ENCODE data around the gene SLC47A1. TPM values are rescaled to one million over a fixed set of nuclear protein-coding genes. Genes with fewer than 3 reads are reported as not detected.

Gene SLC47A1
- total and polyA plus RNA-seq, 2 donors (not counting 1 experiment from before 2014, with no cell fraction given): not detected

- no peak overlapping the region for H3K27ac ChIP-seq (ENCODE audit: low read length in 2 of 2)
- H3K9me3 ChIP-seq (ENCODE audit: control extremely low read depth in 1 of 3, control insufficient read depth in 2 of 3, insufficient read depth in 1 of 3, low read length in 2 of 3): no peaks in the 10 kb centered on the region
- no peak overlapping the region for H3K9ac ChIP-seq (ENCODE audit: low read length)
- POLR2A ChIA-PET: no interaction called here
- 90% methylated on average over 4 of the region's 7 CpGs for WGBS (ENCODE audit: insufficient coverage)
- intact Hi-C loops (cut with micrococcal nuclease): no loop called here
- DNase-seq (no peak), ATAC-seq (ENCODE audit: low read depth) (no peak)
- no peak overlapping the region for H2AFZ ChIP-seq (ENCODE audit: insufficient read depth, low read depth, low read length, poor library complexity, severe bottlenecking)
- no peaks in the 10 kb centered on the region for H4K20me1 ChIP-seq (ENCODE audit: control insufficient read depth, insufficient read depth, low read length, poor library complexity, severe bottlenecking)
- Mint-ChIP-seq H3K9me3 (ENCODE audit: insufficient read depth) (no peaks in the 10 kb centered on the region), H3K4me1 (peaks cover 8% of the 10 kb centered on the region), H3K4me3 (no peak overlapping the region), H3K27ac (no peak overlapping the region), H3K27me3 (peaks cover 20% of the 10 kb centered on the region)
- TF ChIP-seq CTCF (IDR thresholded peaks at IDR 0.05): no peak
- TF ChIP-seq EZH2 (IDR thresholded peaks at IDR 0.05; ENCODE audit: borderline replicate concordance, insufficient read depth, low read depth, low read length, poor library complexity, severe bottlenecking): no peak
- peaks cover 0 to 7% of the 10 kb centered on the region in 2 donors for H3K4me1 ChIP-seq (ENCODE audit: control insufficient read depth in 2 of 2, insufficient read depth in 2 of 2, low read length in 2 of 2)
- H3K36me3 ChIP-seq (replicated peaks in 1 of 2; ENCODE audit: control extremely low read depth in 1 of 2, control insufficient read depth in 1 of 2, extremely low read depth in 1 of 2, insufficient read depth in 2 of 2, low read length in 1 of 2): no peaks in the 10 kb centered on the region
- CTCF ChIA-PET: no interaction called here
- no peak overlapping the region for H3K4me3 ChIP-seq (ENCODE audit: control extremely low read depth in 1 of 5, extremely low read depth in 1 of 5, insufficient read depth in 1 of 5, low read depth in 2 of 5, low read length in 4 of 5)
- H3K79me2 ChIP-seq (ENCODE audit: control insufficient read depth, insufficient read depth, low read length): no peaks in the 10 kb centered on the region
- no peak overlapping the region for H3K4me2 ChIP-seq (replicated peaks; ENCODE audit: low read depth, low read length, poor library complexity, severe bottlenecking)
- peaks cover 0 to 5% (median 0%) of the 10 kb centered on the region in 4 experiments for H3K27me3 ChIP-seq (replicated peaks in 1 of 4; ENCODE audit: control extremely low read depth in 1 of 4, control insufficient read depth in 3 of 4, insufficient read depth in 4 of 4, low read length in 3 of 4)
Measured at GRCh38 chr17:19549746-19550623, 16.3 kb downstream of the SLC47A1 start.

- no peaks in the 10 kb centered on the region for H3K36me3 ChIP-seq (replicated peaks in 1 of 2; ENCODE audit: control extremely low read depth in 1 of 2, control insufficient read depth in 1 of 2, extremely low read depth in 1 of 2, insufficient read depth in 2 of 2, low read length in 1 of 2)
- intact Hi-C loops (cut with micrococcal nuclease): no loop called here
- no peak overlapping the region for H3K9ac ChIP-seq (ENCODE audit: low read length)
- H3K4me1 Mint-ChIP-seq: peaks cover 8% of the 10 kb centered on the region
- no peak overlapping the region for H3K4me3 ChIP-seq (ENCODE audit: control extremely low read depth in 1 of 5, extremely low read depth in 1 of 5, insufficient read depth in 1 of 5, low read depth in 2 of 5, low read length in 4 of 5)
- no peaks in the 10 kb centered on the region for H4K20me1 ChIP-seq (ENCODE audit: control insufficient read depth, insufficient read depth, low read length, poor library complexity, severe bottlenecking)
- H2AFZ ChIP-seq (ENCODE audit: insufficient read depth, low read depth, low read length, poor library complexity, severe bottlenecking): no peak overlapping the region
- H3K27ac ChIP-seq (ENCODE audit: low read length in 2 of 2): no peak overlapping the region
- POLR2A ChIA-PET: no interaction called here
- WGBS (ENCODE audit: insufficient coverage): 94% methylated on average over 3 of the region's 5 CpGs
- H3K4me1 ChIP-seq (ENCODE audit: control insufficient read depth in 2 of 2, insufficient read depth in 2 of 2, low read length in 2 of 2): peaks cover 0 to 7% of the 10 kb centered on the region in 2 donors
- peaks cover 23% of the 10 kb centered on the region for H3K27me3 Mint-ChIP-seq
- H3K9me3 Mint-ChIP-seq (ENCODE audit: insufficient read depth): no peaks in the 10 kb centered on the region
- TF ChIP-seq EZH2 (IDR thresholded peaks at IDR 0.05; ENCODE audit: borderline replicate concordance, insufficient read depth, low read depth, low read length, poor library complexity, severe bottlenecking) (no peak), CTCF (IDR thresholded peaks at IDR 0.05) (no peak)
- ATAC-seq (ENCODE audit: low read depth) (no peak), DNase-seq (no peak)
- CTCF ChIA-PET: interaction anchor here (0.7 to 1.3 kb wide), 2 partner anchors 21 to 96 kb away, joined by 3 read pairs; no protein-coding TSS in a partner anchor
- H3K79me2 ChIP-seq (ENCODE audit: control insufficient read depth, insufficient read depth, low read length): no peaks in the 10 kb centered on the region
- peaks cover 0 to 5% (median 0%) of the 10 kb centered on the region in 4 experiments for H3K27me3 ChIP-seq (replicated peaks in 1 of 4; ENCODE audit: control extremely low read depth in 1 of 4, control insufficient read depth in 3 of 4, insufficient read depth in 4 of 4, low read length in 3 of 4)
- no peak overlapping the region for H3K27ac Mint-ChIP-seq
- H3K9me3 ChIP-seq (ENCODE audit: control extremely low read depth in 1 of 3, control insufficient read depth in 2 of 3, insufficient read depth in 1 of 3, low read length in 2 of 3): no peaks in the 10 kb centered on the region
- no peak overlapping the region for H3K4me2 ChIP-seq (replicated peaks; ENCODE audit: low read depth, low read length, poor library complexity, severe bottlenecking)
- no peak overlapping the region for H3K4me3 Mint-ChIP-seq
Measured at GRCh38 chr17:19551165-19551564, 17.5 kb downstream of the SLC47A1 start.
